LNCaP clone FGC (cell line): Measurements from ENCODE around the gene MACROD2.

Source experiments
- DNase-seq: peaks from one replicate; pipeline ENCODE4 v3.0.0-alpha.2; 2011; ENCODE audit warnings: low read depth
- H3K4me3 ChIP-seq: 2 replicates; pipeline ENCODE4 v1.5.1; 2011; ENCODE audit warnings: mild to moderate bottlenecking, low read depth, low read length, control low read depth
- CTCF ChIP-seq: IDR thresholded peaks from 2 replicates; pipeline ENCODE4 v1.5.1; 2012; ENCODE audit warnings: mild to moderate bottlenecking; ENCODE audit not compliant: control insufficient read depth, insufficient read depth; ENCODE audit errors: extremely low read depth

The MACROD2 gene

GRCh38 chr20:15561707-15562404, 1566.5 kb downstream of the MACROD2 start:
- H3K4me3 ChIP-seq = no peak overlapping the region
- TF ChIP-seq CTCF = no peak
- no peak for DNase-seq

GRCh38 chr20:15563836-15564235, 1568.5 kb downstream of the MACROD2 start:
- DNase-seq = no peak
- no peak overlapping the region for H3K4me3 ChIP-seq
- TF ChIP-seq CTCF = no peak

GRCh38 chr20:15564981-15565380, 1569.7 kb downstream of the MACROD2 start:
- no peak for DNase-seq
- no peak overlapping the region for H3K4me3 ChIP-seq
- no peak for TF ChIP-seq CTCF

- no peak for DNase-seq
- H3K4me3 ChIP-seq = no peak overlapping the region
- TF ChIP-seq CTCF = no peak
These were observed 1570.5 kb downstream of the MACROD2 start for GRCh38 chr20:15565786-15566185.

GRCh38 chr20:15567219-15567618, 1571.9 kb downstream of the MACROD2 start:
- no peak for DNase-seq
- no peak for TF ChIP-seq CTCF
- H3K4me3 ChIP-seq = no peak overlapping the region

- TF ChIP-seq CTCF = no peak
- no peak overlapping the region for H3K4me3 ChIP-seq
- no peak for DNase-seq
These were observed 1574.8 kb downstream of the MACROD2 start for GRCh38 chr20:15570156-15570555.

- no peak for TF ChIP-seq CTCF
- no peak overlapping the region for H3K4me3 ChIP-seq
- DNase-seq = no peak
These were observed 1575.7 kb downstream of the MACROD2 start for GRCh38 chr20:15571056-15571455.
